Testis (tissue), 3 donors: ENCODE measurements around the gene ETS1. TPM values are rescaled to one million over a fixed set of nuclear protein-coding genes. Genes with fewer than 3 reads are reported as not detected.
A peak's percentile ranks its signal among the peaks of the same experiment; 100 is the strongest.

Source experiments
- DNase-seq: peaks from one replicate; pipeline ENCODE4 v3.0.0-alpha.2; 2019
- H3K27ac ChIP-seq, 2 donors: fragments of 200-600 bp; sonication (generic); one replicate each; pipeline ENCODE4 v1.5.1; 2019
- H3K27me3 ChIP-seq: fragments of 200-600 bp; sonication (generic); one replicate; pipeline ENCODE4 v1.5.1; 2019
- H3K36me3 ChIP-seq: fragments of 200-600 bp; sonication (generic); one replicate; pipeline ENCODE4 v1.5.1; 2017; ENCODE audit warnings: low read depth; ENCODE audit errors: missing control alignments
- H3K4me1 ChIP-seq: fragments of 200-600 bp; sonication (generic); one replicate; pipeline ENCODE4 v1.5.1; 2019
- H3K4me3 ChIP-seq, 2 donors: fragments of 200-600 bp; sonication (generic); one replicate each; pipeline ENCODE4 v1.5.1; 2017 to 2019
- H3K9me3 ChIP-seq: fragments of 200-600 bp; sonication (generic); one replicate; pipeline ENCODE4 v1.5.1; 2017
- POLR2A ChIP-seq: fragments of 450-650 bp; IDR thresholded peaks from one replicate; pipeline ENCODE4 v1.6.1; 2017; ENCODE audit warnings: antibody characterized with exemption, mild to moderate bottlenecking, moderate library complexity
- WGBS, 2 donors: methylation state at CpG; one replicate each; pipeline ENCODE4 v1.1.5; 2018; 5-methylcytosine and 5-hydroxymethylcytosine counted together
- intact Hi-C: fragments of 100-400 bp; cut with DNase I; formaldehyde crosslinking; loops from one replicate; pipeline ENCODE4 v1.15.1; 2023; ENCODE audit warnings: low total_unique reads
- polyA plus RNA-seq: library from polyadenylated mRNA; stranded (reverse); fragments of 350-450 nt; fragmentation: Illumina TruSeq; extraction: RNeasy Lipid Tissue Mini Kit (QIAGEN cat#74804); gene quantifications from one replicate; pipeline ENCODE4 v1.2.3, GENCODE V29; 2014; ENCODE audit warnings: low read depth, low replicate concordance; ENCODE audit not compliant: insufficient read depth
- total RNA-seq, 2 donors: library from RNA; depleted of rRNA; stranded (reverse); fragments of >200 nt; gene quantifications; one replicate each; pipeline ENCODE4 v1.2.3, GENCODE V29; 2016
- TF ChIP-seq, protein P1 (sequence below), 3 experiments: fragments of 450-650 bp in 2 of 3; fragments of 200-600 bp in 1 of 3; sonication (generic) in 1 of 3; IDR thresholded peaks; one replicate each; pipeline ENCODE4 v1.5.1; 2016 to 2019; ENCODE audit warnings: antibody characterized with exemption in 3 of 3, mild to moderate bottlenecking in 2 of 3, moderate library complexity in 1 of 3

The ETS1 gene
- total and polyA plus RNA-seq, 3 donors from 2014 or later, result 15.1 to 21.1 (median 15.3) TPM

DNA sequence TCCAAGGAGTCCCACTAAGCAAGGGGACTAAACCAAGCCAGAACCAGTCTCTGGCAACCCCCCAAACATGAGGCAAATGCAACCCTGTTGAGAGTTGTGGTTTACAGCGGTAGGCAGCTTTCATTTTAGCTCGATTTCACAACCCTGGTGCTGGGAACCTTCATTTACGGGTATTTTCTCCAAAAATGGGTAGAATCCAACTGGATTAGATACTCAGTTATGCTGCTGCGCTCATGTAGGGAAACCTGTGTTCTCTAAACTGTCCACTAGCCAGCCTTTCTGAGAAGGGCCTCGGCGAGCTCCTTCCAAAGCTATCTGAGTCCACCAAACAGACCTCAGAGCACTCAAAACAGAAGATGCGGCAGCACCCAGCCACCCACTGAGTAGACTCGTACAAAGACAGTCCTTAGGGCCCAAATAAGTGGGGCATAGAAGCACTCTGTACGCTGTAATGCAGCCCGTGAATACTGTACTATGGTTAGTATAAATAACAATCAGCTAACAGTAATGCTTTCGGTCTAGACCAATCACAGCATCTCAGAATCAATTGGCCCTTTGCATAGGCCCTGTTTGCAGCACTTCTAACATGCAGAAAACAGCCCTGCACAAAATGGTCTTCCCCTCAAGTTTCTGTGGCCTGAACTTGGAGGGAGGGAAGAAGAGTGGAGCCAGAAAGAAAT is 104.7 kb downstream of the ETS1 start:
- 82 to 83% methylated on average over 11 of the region's 11 CpGs for WGBS, 2 donors
- TF ChIP-seq, protein P1, sequence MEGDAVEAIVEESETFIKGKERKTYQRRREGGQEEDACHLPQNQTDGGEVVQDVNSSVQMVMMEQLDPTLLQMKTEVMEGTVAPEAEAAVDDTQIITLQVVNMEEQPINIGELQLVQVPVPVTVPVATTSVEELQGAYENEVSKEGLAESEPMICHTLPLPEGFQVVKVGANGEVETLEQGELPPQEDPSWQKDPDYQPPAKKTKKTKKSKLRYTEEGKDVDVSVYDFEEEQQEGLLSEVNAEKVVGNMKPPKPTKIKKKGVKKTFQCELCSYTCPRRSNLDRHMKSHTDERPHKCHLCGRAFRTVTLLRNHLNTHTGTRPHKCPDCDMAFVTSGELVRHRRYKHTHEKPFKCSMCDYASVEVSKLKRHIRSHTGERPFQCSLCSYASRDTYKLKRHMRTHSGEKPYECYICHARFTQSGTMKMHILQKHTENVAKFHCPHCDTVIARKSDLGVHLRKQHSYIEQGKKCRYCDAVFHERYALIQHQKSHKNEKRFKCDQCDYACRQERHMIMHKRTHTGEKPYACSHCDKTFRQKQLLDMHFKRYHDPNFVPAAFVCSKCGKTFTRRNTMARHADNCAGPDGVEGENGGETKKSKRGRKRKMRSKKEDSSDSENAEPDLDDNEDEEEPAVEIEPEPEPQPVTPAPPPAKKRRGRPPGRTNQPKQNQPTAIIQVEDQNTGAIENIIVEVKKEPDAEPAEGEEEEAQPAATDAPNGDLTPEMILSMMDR (IDR thresholded peaks at IDR 0.05), result no peak
- TF ChIP-seq POLR2A, result no peak
- DNase-seq, result no peak
- Histone ChIP-seq H3K36me3 (no peaks in the 10 kb centered on the region), H3K9me3 (no peaks in the 10 kb centered on the region), H3K4me1 (peaks cover 24% of the 10 kb centered on the region), H3K4me3 (no peak overlapping the region), H3K27ac (peak overlapping the region in 1 of 2 donors; percentile 41), H3K27me3 (no peaks in the 10 kb centered on the region)
- intact Hi-C loops, result no loop called here

DNA sequence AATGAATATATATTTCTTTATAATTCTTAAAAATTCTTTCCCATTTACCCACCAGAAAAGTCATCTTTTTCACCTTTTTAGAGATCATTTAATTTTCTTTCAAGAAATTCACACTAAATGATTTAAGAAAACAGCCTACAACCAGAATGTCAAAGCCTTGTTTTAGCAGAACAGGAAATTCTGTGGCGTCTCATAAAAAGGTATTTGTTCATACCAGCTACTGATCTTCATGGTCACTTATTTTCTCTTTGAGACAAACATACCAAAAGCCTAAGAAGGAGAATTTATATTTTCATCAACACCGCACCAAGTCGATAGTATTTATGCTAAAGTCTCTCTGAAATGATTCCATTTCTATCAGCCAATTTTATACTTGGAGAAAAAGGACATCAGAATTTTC is 105.3 kb downstream of the ETS1 start:
- Histone ChIP-seq H3K4me1 (peaks cover 24% of the 10 kb centered on the region), H3K27me3 (no peaks in the 10 kb centered on the region), H3K4me3 (no peak overlapping the region), H3K27ac (peak overlapping the region in 1 of 2 donors; percentile 41), H3K36me3 (no peaks in the 10 kb centered on the region), H3K9me3 (no peaks in the 10 kb centered on the region)
- WGBS, 2 donors, result 83 to 94% methylated on average over 3 of the region's 3 CpGs
- no peak for DNase-seq
- no peak for TF ChIP-seq POLR2A
- TF ChIP-seq, protein P1 (IDR thresholded peaks at IDR 0.05), result no peak
- intact Hi-C loops, result no loop called here

DNA sequence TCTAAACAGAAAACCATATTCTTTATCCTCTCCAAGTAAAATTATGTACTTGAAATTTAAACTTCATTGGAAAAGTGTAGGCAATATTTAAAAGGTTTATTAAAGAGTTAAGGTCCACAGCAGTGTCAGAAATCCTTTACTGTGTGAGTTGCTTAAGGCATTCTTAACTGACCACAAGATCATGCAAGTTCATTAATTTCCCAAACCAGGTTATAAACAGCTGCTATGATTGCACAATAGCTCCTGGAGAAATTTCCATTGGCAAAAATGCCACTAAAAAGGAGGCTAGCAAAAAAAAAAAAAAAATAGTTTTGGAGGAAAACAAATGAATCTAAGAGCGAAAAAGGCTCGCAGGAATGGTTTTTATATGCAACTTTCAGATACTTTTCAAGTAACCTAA is 106.2 kb downstream of the ETS1 start:
- DNase-seq, result no peak
- intact Hi-C loops, result no loop called here
- H3K4me1 ChIP-seq, result peaks cover 24% of the 10 kb centered on the region

DNA sequence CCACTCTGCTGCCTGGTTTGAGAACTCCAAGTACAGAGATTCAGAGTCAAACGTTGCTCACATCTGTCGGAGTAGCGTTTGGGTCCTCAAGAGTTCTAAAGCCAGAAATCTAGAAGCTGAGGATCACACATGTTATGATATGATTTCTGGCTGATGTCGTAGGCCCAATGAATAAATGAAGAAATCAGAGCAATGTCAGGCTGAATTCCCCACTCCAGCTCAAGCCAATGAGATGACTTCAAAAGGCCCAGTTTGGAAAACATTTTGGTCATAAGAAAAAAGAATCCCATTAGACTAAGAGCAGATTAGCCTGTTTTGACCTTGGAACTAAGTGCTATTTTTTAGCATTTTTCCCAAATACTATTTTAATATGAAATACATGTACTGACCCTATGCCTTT is 106.7 kb downstream of the ETS1 start:
- Histone ChIP-seq H3K4me3 (no peak overlapping the region), H3K27ac (peak overlapping the region; percentile 32 to 61), H3K27me3 (no peaks in the 10 kb centered on the region), H3K36me3 (no peaks in the 10 kb centered on the region), H3K4me1 (peaks cover 24% of the 10 kb centered on the region), H3K9me3 (no peaks in the 10 kb centered on the region)
- TF ChIP-seq, protein P1 (IDR thresholded peaks at IDR 0.05), result no peak
- TF ChIP-seq POLR2A, result no peak
- 40 to 50% methylated on average over 4 of the region's 4 CpGs for WGBS, 2 donors
- no peak for DNase-seq
- intact Hi-C loops, result no loop called here

More for the DNA sequence above, 106.2 kb downstream of the ETS1 start:
- Histone ChIP-seq H3K27ac (peak overlapping the region in 1 of 2 donors; percentile 61), H3K9me3 (no peaks in the 10 kb centered on the region), H3K27me3 (no peaks in the 10 kb centered on the region), H3K36me3 (no peaks in the 10 kb centered on the region), H3K4me3 (no peak overlapping the region)
- no peak for TF ChIP-seq POLR2A
- TF ChIP-seq, protein P1 (IDR thresholded peaks at IDR 0.05), result no peak
- 60 to 70% methylated on average over 2 of the region's 2 CpGs for WGBS, 2 donors

DNA sequence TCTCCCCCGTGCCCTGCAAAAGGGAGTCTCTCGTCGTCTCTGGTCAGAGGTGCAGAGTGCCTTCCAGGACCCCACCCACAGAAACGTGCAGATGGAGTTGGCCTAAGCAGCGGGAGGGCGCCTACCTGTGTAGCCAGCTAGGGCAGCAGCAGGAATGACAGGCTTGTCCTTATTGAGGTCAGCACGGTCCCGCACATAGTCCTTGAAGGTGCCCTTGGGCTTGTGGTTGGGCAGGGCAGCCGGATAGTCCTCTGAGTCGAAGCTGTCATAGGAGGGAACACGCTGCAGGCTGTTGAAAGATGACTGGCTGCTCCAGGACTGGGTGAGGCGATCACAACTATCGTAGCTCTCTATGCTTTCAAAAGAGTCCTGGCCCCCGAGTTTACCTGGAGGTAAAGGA is 107.3 kb downstream of the ETS1 start:
- peaks cover 26% of the 10 kb centered on the region for H3K4me1 ChIP-seq
- 66 to 78% methylated on average over 9 to 14 of the region's 14 CpGs for WGBS, 2 donors
- intact Hi-C loops, result no loop called here
- H3K9me3 ChIP-seq, result no peaks in the 10 kb centered on the region
- H3K27ac ChIP-seq, result peak overlapping the region; percentile 32 to 61
- no peak for DNase-seq
- no peaks in the 10 kb centered on the region for H3K36me3 ChIP-seq
- H3K4me3 ChIP-seq, result no peak overlapping the region
- no peaks in the 10 kb centered on the region for H3K27me3 ChIP-seq
- no peak for TF ChIP-seq POLR2A
- TF ChIP-seq, protein P1 (IDR thresholded peaks at IDR 0.05), result no peak
